A673 (cell line): ENCODE measurements around the gene LDB2.

Experiments used
- EZH2 ChIP-seq: fragments of 200-600 bp; sonication (generic); IDR thresholded peaks from 2 replicates; pipeline ENCODE4 v1.6.1; 2017; ENCODE audit warnings: borderline replicate concordance, low read depth, mild to moderate bottlenecking, mixed read lengths, antibody characterized with exemption, low read length; ENCODE audit not compliant: poor library complexity, severe bottlenecking
- TF ChIP-seq, protein P1 (sequence below): fragments of 300-800, 200-600 bp; sonication (generic); conservative IDR thresholded peaks from 2 replicates; pipeline ENCODE4 v1.5.1; 2017; ENCODE audit warnings: low read depth, mild to moderate bottlenecking, antibody characterized with exemption, low read length, moderate library complexity, mixed read lengths

DNA sequence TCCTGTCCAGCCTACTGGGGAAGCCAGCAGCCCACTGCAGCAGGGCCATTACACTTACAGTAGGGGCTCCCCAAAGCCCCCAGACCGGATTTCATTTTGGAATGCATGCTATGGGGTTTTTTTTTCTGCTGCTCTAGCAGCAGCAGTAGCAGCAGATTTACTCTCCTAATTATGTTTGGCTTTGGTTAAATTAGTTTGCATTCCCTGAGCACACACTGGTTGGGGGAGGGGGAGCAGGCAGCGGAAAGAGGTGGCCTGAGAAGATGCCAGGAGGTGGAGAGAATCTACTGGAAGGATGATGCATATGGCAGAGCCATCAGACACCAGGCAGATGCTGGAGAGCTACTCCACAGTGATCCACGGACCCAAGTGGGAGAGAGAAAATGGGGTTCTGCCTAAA lies 109.6 kb downstream of the LDB2 start:
- TF ChIP-seq, protein P1, sequence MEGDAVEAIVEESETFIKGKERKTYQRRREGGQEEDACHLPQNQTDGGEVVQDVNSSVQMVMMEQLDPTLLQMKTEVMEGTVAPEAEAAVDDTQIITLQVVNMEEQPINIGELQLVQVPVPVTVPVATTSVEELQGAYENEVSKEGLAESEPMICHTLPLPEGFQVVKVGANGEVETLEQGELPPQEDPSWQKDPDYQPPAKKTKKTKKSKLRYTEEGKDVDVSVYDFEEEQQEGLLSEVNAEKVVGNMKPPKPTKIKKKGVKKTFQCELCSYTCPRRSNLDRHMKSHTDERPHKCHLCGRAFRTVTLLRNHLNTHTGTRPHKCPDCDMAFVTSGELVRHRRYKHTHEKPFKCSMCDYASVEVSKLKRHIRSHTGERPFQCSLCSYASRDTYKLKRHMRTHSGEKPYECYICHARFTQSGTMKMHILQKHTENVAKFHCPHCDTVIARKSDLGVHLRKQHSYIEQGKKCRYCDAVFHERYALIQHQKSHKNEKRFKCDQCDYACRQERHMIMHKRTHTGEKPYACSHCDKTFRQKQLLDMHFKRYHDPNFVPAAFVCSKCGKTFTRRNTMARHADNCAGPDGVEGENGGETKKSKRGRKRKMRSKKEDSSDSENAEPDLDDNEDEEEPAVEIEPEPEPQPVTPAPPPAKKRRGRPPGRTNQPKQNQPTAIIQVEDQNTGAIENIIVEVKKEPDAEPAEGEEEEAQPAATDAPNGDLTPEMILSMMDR = no peak
- TF ChIP-seq EZH2 = no peak
